Vagina (tissue), 2 donors: Measurements from ENCODE around the gene SRPRA.

ENCODE experiments used
- POLR2A ChIP-seq, 2 donors: fragments of 450-650 bp; IDR thresholded peaks; one replicate each; pipeline ENCODE4 v1.6.1; 2017; ENCODE audit warnings: antibody characterized with exemption in 2 of 2, mild to moderate bottlenecking in 2 of 2, moderate library complexity in 2 of 2
- TF ChIP-seq, protein P1 (sequence below), 3 experiments: fragments of 450-650 bp in 2 of 3; fragments of 200-600 bp in 1 of 3; sonication (generic) in 1 of 3; IDR thresholded peaks; one replicate each; pipeline ENCODE4 v1.5.1; 2017 to 2019; ENCODE audit warnings: antibody characterized with exemption in 3 of 3, mild to moderate bottlenecking in 2 of 3, moderate library complexity in 2 of 3

GRCh38 chr11:126254819-126255218 lies 13.9 kb downstream of the SRPRA start:
- TF ChIP-seq, protein P1, sequence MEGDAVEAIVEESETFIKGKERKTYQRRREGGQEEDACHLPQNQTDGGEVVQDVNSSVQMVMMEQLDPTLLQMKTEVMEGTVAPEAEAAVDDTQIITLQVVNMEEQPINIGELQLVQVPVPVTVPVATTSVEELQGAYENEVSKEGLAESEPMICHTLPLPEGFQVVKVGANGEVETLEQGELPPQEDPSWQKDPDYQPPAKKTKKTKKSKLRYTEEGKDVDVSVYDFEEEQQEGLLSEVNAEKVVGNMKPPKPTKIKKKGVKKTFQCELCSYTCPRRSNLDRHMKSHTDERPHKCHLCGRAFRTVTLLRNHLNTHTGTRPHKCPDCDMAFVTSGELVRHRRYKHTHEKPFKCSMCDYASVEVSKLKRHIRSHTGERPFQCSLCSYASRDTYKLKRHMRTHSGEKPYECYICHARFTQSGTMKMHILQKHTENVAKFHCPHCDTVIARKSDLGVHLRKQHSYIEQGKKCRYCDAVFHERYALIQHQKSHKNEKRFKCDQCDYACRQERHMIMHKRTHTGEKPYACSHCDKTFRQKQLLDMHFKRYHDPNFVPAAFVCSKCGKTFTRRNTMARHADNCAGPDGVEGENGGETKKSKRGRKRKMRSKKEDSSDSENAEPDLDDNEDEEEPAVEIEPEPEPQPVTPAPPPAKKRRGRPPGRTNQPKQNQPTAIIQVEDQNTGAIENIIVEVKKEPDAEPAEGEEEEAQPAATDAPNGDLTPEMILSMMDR (IDR thresholded peaks at IDR 0.05): no peak
- TF ChIP-seq POLR2A (IDR thresholded peaks at IDR 0.05): no peak
